Measurements from ENCODE around the gene CD93. TPM values are rescaled to one million over a fixed set of nuclear protein-coding genes. Genes with fewer than 3 reads are reported as not detected.

Gene CD93
- total and polyA plus RNA-seq, 4 donors: 1.5 to 16.0 (median 11.9) TPM

DNA sequence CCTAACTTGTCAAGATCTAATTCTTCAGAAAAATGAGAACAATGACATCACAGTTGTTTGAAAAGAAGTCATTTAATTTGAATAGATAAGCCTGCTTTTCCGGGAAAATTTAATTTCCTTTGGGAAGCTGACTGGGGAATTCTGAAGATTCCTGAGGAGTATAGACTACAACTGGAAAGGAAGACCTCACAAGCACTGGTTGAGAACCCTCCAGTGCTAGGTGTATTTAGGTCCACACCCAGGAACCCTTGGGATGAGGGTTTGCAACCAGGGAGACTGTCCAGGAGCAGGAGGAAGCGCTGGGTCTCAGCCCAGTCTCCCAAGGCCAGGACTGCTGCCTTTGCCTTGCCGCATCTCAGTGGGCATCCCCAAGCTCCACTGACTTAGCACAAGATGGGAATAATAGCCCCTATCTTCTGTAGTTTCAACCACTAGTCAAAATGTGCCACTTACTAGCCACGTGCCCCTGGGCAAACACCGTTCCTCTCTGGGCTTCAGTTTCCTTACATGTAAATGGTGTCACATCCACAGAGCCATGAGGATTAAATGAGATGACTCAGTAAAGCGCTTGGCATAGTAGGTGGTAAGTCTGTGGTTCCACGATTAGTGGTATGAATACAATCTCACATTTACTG lies 6.9 kb upstream of the CD93 start:
- no peaks in the 10 kb centered on the region for H3K36me3 ChIP-seq (ENCODE audit: control insufficient read depth in 4 of 4, insufficient read depth in 3 of 4, low read depth in 1 of 4, low read length in 3 of 4)
- H3K9me3 ChIP-seq (ENCODE audit: control insufficient read depth in 4 of 4, low read length in 3 of 4): no peaks in the 10 kb centered on the region
- TF ChIP-seq, protein P1, sequence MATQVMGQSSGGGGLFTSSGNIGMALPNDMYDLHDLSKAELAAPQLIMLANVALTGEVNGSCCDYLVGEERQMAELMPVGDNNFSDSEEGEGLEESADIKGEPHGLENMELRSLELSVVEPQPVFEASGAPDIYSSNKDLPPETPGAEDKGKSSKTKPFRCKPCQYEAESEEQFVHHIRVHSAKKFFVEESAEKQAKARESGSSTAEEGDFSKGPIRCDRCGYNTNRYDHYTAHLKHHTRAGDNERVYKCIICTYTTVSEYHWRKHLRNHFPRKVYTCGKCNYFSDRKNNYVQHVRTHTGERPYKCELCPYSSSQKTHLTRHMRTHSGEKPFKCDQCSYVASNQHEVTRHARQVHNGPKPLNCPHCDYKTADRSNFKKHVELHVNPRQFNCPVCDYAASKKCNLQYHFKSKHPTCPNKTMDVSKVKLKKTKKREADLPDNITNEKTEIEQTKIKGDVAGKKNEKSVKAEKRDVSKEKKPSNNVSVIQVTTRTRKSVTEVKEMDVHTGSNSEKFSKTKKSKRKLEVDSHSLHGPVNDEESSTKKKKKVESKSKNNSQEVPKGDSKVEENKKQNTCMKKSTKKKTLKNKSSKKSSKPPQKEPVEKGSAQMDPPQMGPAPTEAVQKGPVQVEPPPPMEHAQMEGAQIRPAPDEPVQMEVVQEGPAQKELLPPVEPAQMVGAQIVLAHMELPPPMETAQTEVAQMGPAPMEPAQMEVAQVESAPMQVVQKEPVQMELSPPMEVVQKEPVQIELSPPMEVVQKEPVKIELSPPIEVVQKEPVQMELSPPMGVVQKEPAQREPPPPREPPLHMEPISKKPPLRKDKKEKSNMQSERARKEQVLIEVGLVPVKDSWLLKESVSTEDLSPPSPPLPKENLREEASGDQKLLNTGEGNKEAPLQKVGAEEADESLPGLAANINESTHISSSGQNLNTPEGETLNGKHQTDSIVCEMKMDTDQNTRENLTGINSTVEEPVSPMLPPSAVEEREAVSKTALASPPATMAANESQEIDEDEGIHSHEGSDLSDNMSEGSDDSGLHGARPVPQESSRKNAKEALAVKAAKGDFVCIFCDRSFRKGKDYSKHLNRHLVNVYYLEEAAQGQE (IDR thresholded peaks at IDR 0.05): peak; percentile 39
- no peak for TF ChIP-seq SP1 (IDR thresholded peaks at IDR 0.05)
- H3K27me3 ChIP-seq (ENCODE audit: control insufficient read depth in 4 of 4, insufficient read depth in 4 of 4, low read length in 3 of 4): no peaks in the 10 kb centered on the region
- no peak for DNase-seq (ENCODE audit: low spot score)
- no peak overlapping the region for H3K4me3 ChIP-seq (ENCODE audit: low read depth in 1 of 3, low read length in 3 of 3)
- H3K4me1 ChIP-seq (ENCODE audit: control insufficient read depth in 4 of 4, insufficient read depth in 4 of 4, low read length in 3 of 4): no peaks in the 10 kb centered on the region
- H3K9ac ChIP-seq (ENCODE audit: low read depth in 1 of 2, low read length in 2 of 2): no peak overlapping the region
- H3K27ac ChIP-seq (ENCODE audit: low read depth in 1 of 2, low read length in 2 of 2): peak overlapping the region in 1 of 2 donors; percentile 51
- WGBS: 82% methylated on average over 7 of the region's 7 CpGs

DNA sequence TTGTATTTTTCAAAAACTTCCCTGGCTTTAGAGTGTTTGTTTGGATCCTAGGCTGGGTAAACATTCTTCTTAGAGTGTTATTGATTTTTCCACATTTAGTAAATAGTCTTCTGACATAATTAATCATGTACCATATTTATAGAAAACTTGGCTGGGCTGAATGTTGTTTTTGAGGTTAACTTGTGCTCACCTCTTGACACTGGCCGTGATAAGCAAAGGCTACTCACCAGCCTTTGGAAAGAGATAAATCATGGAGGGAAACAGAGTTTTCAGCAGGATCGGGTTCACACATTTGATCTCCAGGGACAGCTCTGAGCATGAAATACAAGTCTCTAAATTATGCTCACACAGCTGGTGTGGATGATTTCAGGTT lies 6.2 kb upstream of the CD93 start:
- H3K27ac ChIP-seq (ENCODE audit: low read depth in 1 of 2, low read length in 2 of 2): peak overlapping the region; percentile 47 to 52
- H3K4me3 ChIP-seq (ENCODE audit: low read depth in 1 of 3, low read length in 3 of 3): no peak overlapping the region
- WGBS: 19% methylated on average over 2 of the region's 2 CpGs
- no peak for DNase-seq (ENCODE audit: low spot score)
- H3K4me1 ChIP-seq (ENCODE audit: control insufficient read depth in 4 of 4, insufficient read depth in 4 of 4, low read length in 3 of 4): no peaks in the 10 kb centered on the region
- H3K9me3 ChIP-seq (ENCODE audit: control insufficient read depth in 4 of 4, low read length in 3 of 4): no peaks in the 10 kb centered on the region
- H3K27me3 ChIP-seq (ENCODE audit: control insufficient read depth in 4 of 4, insufficient read depth in 4 of 4, low read length in 3 of 4): no peaks in the 10 kb centered on the region
- H3K9ac ChIP-seq (ENCODE audit: low read depth in 1 of 2, low read length in 2 of 2): no peak overlapping the region
- no peaks in the 10 kb centered on the region for H3K36me3 ChIP-seq (ENCODE audit: control insufficient read depth in 4 of 4, insufficient read depth in 3 of 4, low read depth in 1 of 4, low read length in 3 of 4)
- TF ChIP-seq, protein P2, sequence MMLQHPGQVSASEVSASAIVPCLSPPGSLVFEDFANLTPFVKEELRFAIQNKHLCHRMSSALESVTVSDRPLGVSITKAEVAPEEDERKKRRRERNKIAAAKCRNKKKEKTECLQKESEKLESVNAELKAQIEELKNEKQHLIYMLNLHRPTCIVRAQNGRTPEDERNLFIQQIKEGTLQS (IDR thresholded peaks at IDR 0.05): no peak
- TF ChIP-seq RAD21 (IDR thresholded peaks at IDR 0.05) (peak in 1 of 2 donors; percentile 8), NR2F2 (IDR thresholded peaks at IDR 0.05) (peak; percentile 93), JUND (IDR thresholded peaks at IDR 0.05) (no peak)

DNA sequence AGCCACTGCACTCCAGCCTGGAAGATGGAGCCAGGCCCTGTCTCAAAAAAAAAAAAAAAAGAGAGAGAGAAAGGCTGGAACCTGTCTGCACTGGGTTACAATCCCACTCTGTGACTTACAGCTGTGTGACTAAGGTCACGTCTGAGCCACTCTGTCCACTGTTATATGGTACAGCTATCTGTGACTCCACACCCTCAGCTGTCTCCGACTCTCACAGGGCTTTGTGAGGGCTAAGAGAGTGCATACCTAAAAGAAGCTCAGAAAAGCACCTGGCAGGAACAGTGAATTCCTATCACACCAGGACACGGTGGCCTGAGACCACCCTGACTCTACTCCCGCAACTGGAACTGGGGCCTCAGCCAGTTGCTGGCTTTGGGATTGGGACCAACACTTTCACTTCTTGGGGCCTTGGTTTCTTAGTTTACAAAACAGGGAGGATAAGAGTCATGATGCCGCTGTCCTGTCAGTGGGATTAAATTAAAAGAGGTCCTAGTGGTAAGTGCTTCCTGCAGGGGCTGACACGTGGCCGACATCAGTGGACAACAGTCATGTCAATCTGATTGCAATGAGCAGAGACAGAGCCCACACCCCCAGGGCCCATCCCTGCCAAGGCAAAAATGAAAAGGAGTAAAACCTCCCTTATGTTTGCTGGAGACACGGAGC lies 5.7 kb upstream of the CD93 start:
- Histone ChIP-seq H3K4me1 (ENCODE audit: control insufficient read depth in 4 of 4, insufficient read depth in 4 of 4, low read length in 3 of 4) (no peaks in the 10 kb centered on the region), H3K27me3 (ENCODE audit: control insufficient read depth in 4 of 4, insufficient read depth in 4 of 4, low read length in 3 of 4) (no peaks in the 10 kb centered on the region), H3K4me3 (ENCODE audit: low read depth in 1 of 3, low read length in 3 of 3) (no peak overlapping the region), H3K9me3 (ENCODE audit: control insufficient read depth in 4 of 4, low read length in 3 of 4) (no peaks in the 10 kb centered on the region), H3K36me3 (ENCODE audit: control insufficient read depth in 4 of 4, insufficient read depth in 3 of 4, low read depth in 1 of 4, low read length in 3 of 4) (no peaks in the 10 kb centered on the region), H3K27ac (ENCODE audit: low read depth in 1 of 2, low read length in 2 of 2) (peak overlapping the region; percentile 47 to 52), H3K9ac (ENCODE audit: low read depth in 1 of 2, low read length in 2 of 2) (no peak overlapping the region)
- 45% methylated on average over 8 of the region's 8 CpGs for WGBS
- no peak for DNase-seq (ENCODE audit: low spot score)
- no peak for TF ChIP-seq HNF4G (IDR thresholded peaks at IDR 0.05)
- TF ChIP-seq, protein P1 (IDR thresholded peaks at IDR 0.05): peak; percentile 6
